GM19351 (cell line): Measurements from ENCODE around the gene PPM1G.
"Not testable (repeated sequence)": the region's sequence is repeated elsewhere in the genome, so short reads cannot be mapped to it uniquely, and the experiment has no call there.

Experiments
- ATAC-seq: cut with Tn5 transposase; IDR thresholded peaks from one replicate; pipeline ENCODE4 v1.9.1; 2021; ENCODE audit warnings: mild to moderate bottlenecking, moderate library complexity; ENCODE audit not compliant: unreplicated experiment

Gene PPM1G

GRCh38 chr2:27376151-27376865, 33.1 kb downstream of the PPM1G start:
- ATAC-seq = no peak

GRCh38 chr2:27375513-27376099, 33.8 kb downstream of the PPM1G start:
- ATAC-seq = no peak

GRCh38 chr2:27373567-27373966, 35.8 kb downstream of the PPM1G start:
- ATAC-seq = no peak

- no peak for ATAC-seq
Measured at GRCh38 chr2:27372937-27373336, 36.5 kb downstream of the PPM1G start.

- peak; percentile 20 for ATAC-seq
Measured at GRCh38 chr2:27370816-27371620, 38.4 kb downstream of the PPM1G start.

GRCh38 chr2:27370026-27370815, 39.2 kb downstream of the PPM1G start, which contains the start of the genes EIF2B4 and SNX17:
Gene EIF2B4 (minus strand): TSS chr2:27370338. CDS start chr2:27370314, 24 bp downstream.
Gene SNX17 (plus strand): TSS chr2:27370616. CDS start chr2:27370744, 128 bp downstream.
- ATAC-seq = peak; percentile 88

- no peak for ATAC-seq
Measured at GRCh38 chr2:27369471-27370025, 39.8 kb downstream of the PPM1G start.

- no peak for ATAC-seq
Measured at GRCh38 chr2:27363933-27364332, 45.5 kb downstream of the PPM1G start.

GRCh38 chr2:27362678-27363420, 46.5 kb downstream of the PPM1G start:
- no peak for ATAC-seq

- ATAC-seq = peak; percentile 83
Measured at GRCh38 chr2:27356382-27357181, 52.8 kb downstream of the PPM1G start, which contains the start of gene GTF3C2. Gene GTF3C2 (minus strand): TSS chr2:27356764. CDS start chr2:27343554, 13,210 bp downstream.

GRCh38 chr2:27356056-27356381, 53.4 kb downstream of the PPM1G start:
- ATAC-seq = peak; percentile 31

- no peak for ATAC-seq
Measured at GRCh38 chr2:27354597-27354927, 54.8 kb downstream of the PPM1G start.

GRCh38 chr2:27353762-27354596, 55.4 kb downstream of the PPM1G start:
- ATAC-seq = no peak

- not testable (repeated sequence) for ATAC-seq
Measured at GRCh38 chr2:27353386-27353761, 56.0 kb downstream of the PPM1G start.

GRCh38 chr2:27351802-27352598, 57.4 kb downstream of the PPM1G start:
- ATAC-seq = no peak

- ATAC-seq = no peak
Measured at GRCh38 chr2:27350106-27350693, 59.2 kb downstream of the PPM1G start.

- ATAC-seq = no peak
Measured at GRCh38 chr2:27347641-27348040, 61.8 kb downstream of the PPM1G start.
